Measurements from ENCODE around the gene RPGR.

Gene RPGR

GRCh38 chrX:38318606-38319005, 8.7 kb downstream of the RPGR start:
- DNase-seq = no peak

DNA sequence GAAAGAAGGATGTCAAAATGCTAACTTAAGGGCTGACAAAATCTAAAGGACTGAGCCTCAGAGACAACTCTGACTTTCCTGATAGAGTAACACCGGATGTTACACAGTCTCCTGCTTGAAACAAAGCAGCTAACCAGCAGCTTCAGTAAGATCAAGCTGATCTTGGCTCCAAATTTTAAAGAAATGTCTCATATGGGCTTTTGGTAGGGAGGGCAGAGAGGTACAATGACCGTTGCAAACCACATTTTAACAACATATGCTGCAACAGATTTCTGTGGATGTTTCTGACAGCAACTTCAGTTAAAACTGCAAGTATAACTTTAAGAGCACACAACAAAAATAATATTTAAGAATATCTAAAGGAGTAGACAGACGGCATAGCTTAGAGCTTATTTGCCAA, 9.1 kb downstream of the RPGR start:
- no peak for DNase-seq

GRCh38 chrX:38315186-38315585, 12.1 kb downstream of the RPGR start:
- DNase-seq = no peak

DNA sequence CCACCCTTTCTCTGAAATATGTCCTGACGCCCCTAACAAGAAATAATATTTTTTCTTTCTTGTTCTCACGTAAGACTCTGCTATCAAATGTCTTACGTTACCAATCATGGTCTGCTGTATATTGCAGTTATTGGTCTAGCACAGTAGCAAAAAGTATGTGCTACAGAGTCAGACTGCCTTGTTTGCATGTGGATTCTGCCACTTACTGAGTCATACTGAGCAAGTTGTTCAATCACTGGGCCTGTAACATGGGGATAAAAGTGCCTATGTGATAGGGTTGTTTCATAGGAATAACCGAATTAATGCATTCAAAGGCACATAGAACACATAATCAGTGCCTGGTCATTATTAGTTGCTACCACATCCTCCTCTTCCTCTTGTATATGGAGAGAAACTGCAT, 14.1 kb downstream of the RPGR start:
- no peak for DNase-seq

GRCh38 chrX:38312436-38312835, 14.9 kb downstream of the RPGR start:
- DNase-seq = peak; percentile 4

DNA sequence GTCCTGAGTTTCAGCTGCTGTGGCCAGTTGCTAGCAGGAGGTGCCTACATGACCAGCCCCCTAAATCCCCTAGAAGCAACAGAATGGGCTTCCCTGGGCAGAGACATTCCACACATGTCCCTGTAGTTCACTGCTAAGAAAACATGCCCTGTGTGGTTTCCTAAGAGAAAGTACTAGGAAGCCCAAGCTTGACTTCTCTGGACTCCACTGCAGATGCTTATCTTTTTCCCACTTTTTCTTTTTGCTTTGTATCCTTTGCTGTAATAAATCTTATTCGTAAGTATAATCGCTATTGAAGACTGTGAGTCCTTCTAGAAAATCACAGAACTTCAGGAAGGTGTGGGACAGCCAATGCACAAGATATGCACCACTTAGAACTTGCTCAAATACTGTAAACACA, 15.6 kb downstream of the RPGR start:
- no peak for DNase-seq

- no peak for DNase-seq
Observed at GRCh38 chrX:38305971-38306370, 21.3 kb downstream of the RPGR start.

DNA sequence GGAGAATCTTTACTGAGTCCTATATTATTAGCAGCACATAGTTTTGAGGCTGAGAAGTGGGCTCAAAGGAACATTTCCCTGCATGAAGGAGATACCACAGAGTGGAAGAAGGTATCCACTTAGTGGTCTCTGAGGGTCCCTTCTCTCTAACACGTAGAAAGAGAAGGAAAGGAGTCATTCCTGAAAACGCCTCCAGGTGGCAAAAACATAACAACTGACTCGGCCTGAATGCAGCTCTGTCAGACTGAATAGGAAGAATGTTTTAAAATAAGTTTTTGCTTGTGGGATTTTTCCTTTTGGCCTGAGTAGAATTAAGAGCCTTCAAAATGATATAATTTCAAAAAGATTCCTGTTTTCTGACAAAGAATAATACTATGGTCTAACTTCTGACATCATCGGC, 23.3 kb downstream of the RPGR start:
- no peak for DNase-seq

DNA sequence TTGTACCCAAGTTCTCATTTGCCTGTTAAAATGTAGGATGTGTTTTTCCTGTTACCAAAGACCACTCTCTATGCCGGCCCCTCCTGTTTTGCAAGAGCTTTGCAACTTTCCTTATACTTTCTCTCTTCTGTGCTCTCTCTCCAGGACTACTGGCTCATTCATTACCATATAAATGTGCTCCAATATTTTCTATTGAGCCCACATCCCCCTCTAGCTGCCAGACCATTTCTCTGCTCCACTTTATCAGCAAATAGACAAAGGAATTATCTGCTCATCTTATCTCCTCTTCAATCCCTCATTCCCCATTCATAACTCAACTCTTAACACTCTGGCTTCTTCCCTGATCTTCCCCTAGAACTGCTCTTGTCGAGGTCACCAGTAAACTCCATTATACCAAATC, 33.6 kb downstream of the RPGR start:
- no peak for DNase-seq

- DNase-seq = no peak
Observed at GRCh38 chrX:38287674-38288073, 39.6 kb downstream of the RPGR start.

DNA sequence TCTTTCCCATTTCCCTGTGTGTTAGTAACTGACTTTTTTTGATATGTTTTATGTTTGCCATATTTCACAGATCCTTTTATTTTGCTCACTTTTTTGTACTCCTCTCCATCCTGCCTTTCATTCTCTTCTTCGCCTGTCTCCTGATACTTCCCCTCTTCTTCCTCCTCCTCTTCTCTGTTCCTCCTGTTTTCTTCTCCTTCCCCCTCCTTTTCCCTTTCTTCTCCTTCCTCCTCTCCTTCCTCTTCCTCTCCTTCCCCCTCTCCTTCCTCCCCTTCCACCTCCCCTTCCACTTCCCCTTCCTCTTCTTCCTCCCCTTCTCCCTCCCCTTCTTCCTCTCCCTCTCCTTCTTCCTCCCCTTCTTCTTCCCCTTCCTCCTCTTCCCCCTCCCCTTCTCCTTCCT, 41.7 kb downstream of the RPGR start:
- DNase-seq = no peak

DNA sequence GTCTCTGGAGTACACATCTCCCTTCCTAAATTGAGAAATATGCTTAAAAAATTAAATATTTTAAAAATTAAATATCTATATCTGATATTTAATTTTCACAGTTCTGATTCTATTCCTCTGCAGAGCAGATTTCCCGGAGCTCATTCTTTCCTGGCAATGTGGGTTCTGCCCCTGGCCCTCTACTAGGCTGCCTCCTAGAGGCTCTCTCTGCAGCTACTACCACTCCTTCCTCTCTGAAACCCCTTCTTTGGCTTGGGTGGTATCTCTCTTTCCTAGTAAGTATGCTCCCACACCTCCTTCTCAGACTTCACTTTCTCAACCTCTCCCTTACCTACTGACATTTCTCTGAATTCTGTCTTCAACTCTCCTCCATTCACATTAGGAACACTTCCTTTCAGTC, 45.3 kb downstream of the RPGR start:
- no peak for DNase-seq

- DNase-seq = no peak
Observed at GRCh38 chrX:38279188-38279587, 48.1 kb downstream of the RPGR start.

DNA sequence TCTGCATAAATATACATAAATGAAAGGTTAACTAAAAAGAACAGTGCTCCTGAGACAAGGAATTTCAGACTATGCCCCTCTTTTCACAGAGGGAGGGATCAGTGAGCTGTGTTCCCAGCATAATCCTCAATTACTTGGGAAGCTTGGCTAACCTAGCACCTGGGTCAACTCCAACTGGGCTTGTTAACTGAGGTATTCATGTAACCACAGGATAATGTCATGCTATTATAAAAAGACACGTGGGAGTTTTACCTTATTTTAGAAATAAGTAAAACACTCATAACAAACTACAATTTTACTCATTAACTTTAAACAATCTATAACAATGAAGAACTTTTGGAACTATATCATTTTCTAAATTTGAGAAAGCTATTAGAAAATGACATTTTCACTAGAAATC, 48.6 kb downstream of the RPGR start:
- DNase-seq = no peak

DNA sequence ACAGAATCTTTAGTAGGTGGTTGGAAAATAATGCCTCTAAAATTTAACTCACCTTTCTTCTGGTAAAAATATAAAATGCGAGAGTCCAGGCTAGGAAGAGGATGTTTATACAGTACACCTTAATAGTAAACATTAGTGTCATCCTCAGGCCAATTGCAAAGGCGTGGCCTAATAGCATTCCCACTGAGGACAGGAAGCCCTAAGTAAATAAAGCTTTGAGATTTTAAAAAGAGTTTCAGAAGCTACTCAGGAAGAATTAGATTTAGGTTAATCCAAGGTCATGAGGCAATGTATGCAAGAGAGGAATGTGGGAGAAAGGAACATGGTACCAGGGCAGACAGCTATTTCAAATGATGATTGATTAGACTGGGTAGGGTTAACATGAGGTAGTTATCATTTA, 49.5 kb downstream of the RPGR start:
- DNase-seq = no peak

DNA sequence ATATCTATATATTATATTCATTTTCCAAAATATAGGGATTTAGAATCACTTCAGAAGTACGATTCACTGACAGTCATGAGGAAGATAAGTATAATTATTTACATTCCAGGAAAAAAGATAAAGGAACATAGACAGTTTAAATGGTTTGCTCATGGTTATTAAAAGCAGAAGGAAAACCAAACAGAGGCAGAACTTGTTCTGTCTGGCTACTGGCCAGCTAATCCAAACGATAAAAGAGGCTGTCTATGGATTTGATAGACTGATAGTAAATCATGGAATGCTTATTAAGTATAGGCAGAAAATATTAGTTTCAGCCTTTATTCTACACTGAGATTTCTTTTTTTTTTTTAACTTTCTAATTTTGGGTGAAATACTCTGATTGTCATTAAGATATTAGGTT, 50.2 kb downstream of the RPGR start:
- DNase-seq = no peak

- no peak for DNase-seq
Observed at GRCh38 chrX:38276089-38276488, 51.2 kb downstream of the RPGR start.

GRCh38 chrX:38275615-38276014, 51.7 kb downstream of the RPGR start:
- peak; percentile 0 for DNase-seq

DNA sequence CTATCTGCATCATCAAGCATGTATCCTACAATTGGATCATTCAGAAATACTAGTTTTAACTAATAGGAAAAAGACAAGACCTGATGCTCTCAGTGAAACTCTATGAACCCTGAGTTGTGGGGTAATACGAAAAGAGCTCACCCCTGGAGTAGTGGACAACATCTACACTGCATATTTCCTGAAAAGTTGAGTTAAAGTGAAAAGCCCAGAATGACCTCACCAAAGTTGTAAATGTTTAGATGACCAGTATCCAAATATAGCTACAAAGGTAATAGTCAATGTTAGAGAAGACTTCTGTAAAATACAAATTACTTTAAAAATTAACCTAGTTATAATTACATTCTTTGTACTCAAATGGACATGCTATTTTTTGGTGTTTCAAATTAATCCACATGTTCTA, 53.9 kb downstream of the RPGR start:
- DNase-seq = no peak

DNA sequence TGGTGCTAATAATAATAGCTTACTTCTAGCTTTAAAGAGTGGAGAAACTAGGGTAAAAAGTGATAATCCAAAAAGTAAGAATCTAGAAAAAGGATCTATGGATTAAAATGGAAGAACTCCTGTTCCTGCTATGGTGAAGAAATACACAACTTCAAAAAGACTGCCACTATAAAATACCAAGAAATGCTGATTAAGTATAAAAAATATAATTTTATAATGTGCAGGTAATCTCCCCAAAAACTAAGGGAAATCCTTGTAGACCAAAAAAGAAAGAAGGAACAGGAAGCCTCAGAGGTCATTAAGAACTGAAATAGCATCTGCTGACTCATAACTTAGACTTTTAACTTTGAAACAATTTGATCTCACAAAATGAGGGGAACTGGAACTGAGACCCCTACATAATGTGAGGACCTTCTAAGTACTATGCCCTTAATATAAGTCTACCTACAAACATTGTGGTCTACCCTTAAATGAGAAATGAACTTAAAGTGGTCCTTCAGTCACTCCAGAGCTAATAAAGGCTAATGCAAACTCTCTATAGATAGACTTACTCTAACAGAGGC, 56.1 kb downstream of the RPGR start:
- no peak for DNase-seq

DNA sequence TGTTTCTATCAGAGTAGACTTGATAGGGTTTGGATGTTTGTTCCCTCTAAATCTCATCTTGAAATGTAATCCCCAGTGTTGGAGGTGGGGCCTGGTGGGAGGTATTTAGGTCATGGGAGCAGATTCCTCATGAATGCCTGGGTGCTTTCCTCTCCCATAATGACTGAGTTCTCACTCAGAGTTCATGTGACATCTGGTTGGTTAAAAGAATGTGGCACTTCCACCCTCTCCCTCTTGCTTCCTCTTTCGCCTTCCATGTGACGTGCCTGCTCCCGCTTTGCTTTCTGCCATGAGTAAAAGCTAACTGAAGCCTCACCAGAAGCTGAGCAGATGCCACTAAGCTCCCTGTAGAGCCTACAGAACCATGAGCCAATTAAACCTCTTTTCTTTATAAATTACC, 59.3 kb downstream of the RPGR start:
- DNase-seq = no peak

DNA sequence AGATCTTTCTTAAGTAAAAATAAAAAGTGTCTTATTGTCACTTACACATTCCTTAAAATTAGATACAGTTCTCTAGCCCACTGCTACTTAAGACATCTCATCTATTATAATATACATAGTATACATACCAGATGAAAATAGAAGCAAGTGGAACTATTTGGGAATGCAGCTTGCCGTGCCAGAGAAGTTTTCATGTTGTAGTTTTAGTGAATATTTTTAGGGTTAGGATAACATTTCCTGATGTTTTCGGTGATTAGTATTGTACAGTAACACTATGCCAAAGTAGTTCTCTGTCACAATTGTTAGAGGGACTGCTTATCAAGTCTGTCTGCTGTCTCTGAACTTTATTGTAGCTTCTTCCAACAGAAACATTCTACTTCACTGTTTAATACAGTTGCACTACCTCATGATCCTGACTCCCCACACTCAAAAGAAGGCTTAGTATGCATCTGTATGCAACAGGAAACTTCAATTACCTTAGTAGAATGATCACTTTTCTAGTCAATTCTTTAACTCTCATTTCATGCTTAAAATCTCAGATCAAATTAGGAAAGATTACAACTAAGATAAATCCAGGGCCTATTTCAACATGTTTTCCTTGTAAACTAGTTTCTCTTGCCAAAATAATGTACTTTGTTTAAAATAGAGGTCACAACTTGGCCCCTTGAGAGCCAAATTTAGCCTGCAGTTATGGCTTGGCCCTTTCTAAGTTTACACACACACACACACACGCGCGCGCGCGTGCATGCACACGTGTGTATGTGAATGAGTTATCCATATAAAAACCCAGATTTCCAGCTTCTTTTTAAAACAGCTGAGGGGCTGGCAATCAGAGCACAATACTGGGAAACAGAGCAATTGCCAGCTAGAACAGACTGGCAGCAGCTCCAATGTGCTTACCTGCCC, 64.3 kb downstream of the RPGR start:
- DNase-seq = no peak

GRCh38 chrX:38260231-38260630, 67.1 kb downstream of the RPGR start:
- DNase-seq = no peak

DNA sequence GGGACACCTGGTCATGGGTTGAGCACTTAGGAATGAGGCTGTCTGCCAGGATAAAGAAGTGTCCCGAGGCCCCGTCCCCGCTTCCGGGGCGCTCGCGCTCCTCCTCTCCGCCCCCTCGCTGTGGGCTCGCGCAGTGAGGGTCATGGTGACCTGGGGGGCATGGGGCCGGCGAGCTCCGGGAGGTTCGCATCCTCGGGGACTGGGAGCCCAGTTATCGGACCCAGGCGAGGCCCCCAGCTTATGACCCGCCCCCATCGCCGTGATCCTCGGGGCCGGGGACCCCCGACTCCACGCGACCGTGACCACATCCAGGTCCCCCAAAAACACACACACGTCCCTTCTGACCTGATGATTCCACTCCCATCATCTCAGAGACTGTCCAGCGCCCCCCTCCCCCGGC, 71.3 kb downstream of the RPGR start:
- no peak for DNase-seq

DNA sequence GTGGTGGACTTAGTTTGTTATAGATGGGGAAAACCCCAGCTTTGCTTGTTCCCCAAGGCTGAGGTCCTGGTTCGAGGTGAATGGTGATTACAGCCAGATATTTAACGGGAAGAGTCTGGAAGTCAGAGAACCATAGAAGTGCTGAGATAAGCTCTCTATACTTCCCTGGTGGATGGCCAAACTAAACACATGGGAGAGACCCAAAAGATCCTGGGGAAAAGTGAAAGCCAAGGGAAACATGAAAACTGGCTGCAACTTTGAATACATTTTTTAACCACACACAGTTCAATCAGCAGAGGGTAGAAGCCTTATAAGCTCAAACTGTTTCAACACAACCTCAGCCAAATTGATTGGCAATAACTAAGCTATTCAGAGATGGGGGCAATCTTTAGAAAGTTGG, 77.3 kb downstream of the RPGR start:
- DNase-seq = no peak

Data from T1000 (cell line).